A549 (cell line): ENCODE results near the gene GRID1. TPM values are rescaled to one million over a fixed set of nuclear protein-coding genes. Genes with fewer than 3 reads are reported as not detected.

Experiments used
- ATAC-seq, 2 experiments: fragments of 200-7000 bp in 1 of 2; fragments of >200 bp in 1 of 2; cut with Nextera tagmentation in 1 of 2; cut with Tn5 transposase in 1 of 2; 3 replicates each; pipeline versions ENCODE4 v1.8.0 to v1.9.1; 2018 to 2020; ENCODE audit warnings: mild to moderate bottlenecking in 1 of 2, moderate library complexity in 1 of 2
- CTCF ChIA-PET: fragments of 300-600 bp; sonication (Branson Sonifier 250); formaldehyde crosslinking; extraction: SDS; loops from one replicate; lab custom pipeline; 2021; ENCODE audit warnings: antibody characterized with exemption, inconsistent platforms; lab: Yijun Ruan, JAX
- POLR2A ChIA-PET: fragments of 350-600 bp; formaldehyde crosslinking; extraction: SDS; loops from one replicate; lab custom pipeline; 2021; ENCODE audit warnings: antibody characterized with exemption, inconsistent platforms; lab: Yijun Ruan, JAX
- DNase-seq, 2 experiments: peaks; one replicate each; pipeline versions ENCODE4 v3.0.0 to v3.0.0-alpha.2; 2011 to 2016; ENCODE audit warnings: low read depth in 1 of 2, low spot score in 1 of 2
- FAIRE-seq: peaks from 2 replicates; lab custom pipeline; 2011; peaks lifted over from hg19 to GRCh38; lab: Jason Lieb, UNC
- H3K27ac ChIP-seq, 2 experiments: fragments of >200 bp; sonication (Bioruptor Twin); formaldehyde crosslinking; 3 replicates each; pipeline ENCODE4 v1.5.1; 2016 to 2017
- H3K4me1 ChIP-seq: fragments of >200 bp; sonication (Bioruptor Twin); formaldehyde crosslinking; 3 replicates; pipeline ENCODE4 v1.6.1; 2016
- H3K4me2 ChIP-seq: fragments of >200 bp; sonication (Bioruptor Twin); formaldehyde crosslinking; 3 replicates; pipeline ENCODE4 v1.6.1; 2016
- H3K4me3 ChIP-seq: fragments of >200 bp; sonication (Bioruptor Twin); formaldehyde crosslinking; 3 replicates; pipeline ENCODE4 v1.5.1; 2016
- H3K9me3 ChIP-seq: fragments of >200 bp; sonication (Bioruptor Twin); formaldehyde crosslinking; 3 replicates; pipeline ENCODE4 v1.6.1; 2016
- CBX2 ChIP-seq: fragments of 200-600 bp; sonication (generic); IDR thresholded peaks from 2 replicates; pipeline ENCODE4 v1.6.1; 2016; ENCODE audit warnings: low read depth, mild to moderate bottlenecking, borderline replicate concordance
- CBX8 ChIP-seq: fragments of 200-600 bp; sonication (generic); IDR thresholded peaks from 2 replicates; pipeline ENCODE4 v1.6.1; 2016
- CHD4 ChIP-seq: fragments of 200-600 bp; sonication (generic); IDR thresholded peaks from 2 replicates; pipeline ENCODE4 v1.6.1; 2016; ENCODE audit warnings: antibody characterized with exemption, mild to moderate bottlenecking, borderline replicate concordance
- EHF ChIP-seq: fragments of 250-450 bp; sonication (Bioruptor Pico); IDR thresholded peaks from 2 replicates; pipeline ENCODE4 v1.5.0; 2020; ENCODE audit warnings: mild to moderate bottlenecking
- ESRRA ChIP-seq: fragments of 150-350 bp; IDR thresholded peaks from 2 replicates; pipeline ENCODE4 v1.6.1; 2014; ENCODE audit warnings: mild to moderate bottlenecking, low read length, borderline replicate concordance
- GATA3 ChIP-seq: IDR thresholded peaks from 2 replicates; pipeline ENCODE4 v1.6.1; 2012; ENCODE audit warnings: borderline replicate concordance
- HEYL ChIP-seq: fragments of 250-450 bp; sonication (Bioruptor Pico); IDR thresholded peaks from 2 replicates; pipeline ENCODE4 v1.8.0; 2021; ENCODE audit warnings: mild to moderate bottlenecking, moderate library complexity
- HOXB13 ChIP-seq: fragments of 250-450 bp; sonication (Bioruptor Pico); IDR thresholded peaks from 2 replicates; pipeline ENCODE4 v1.5.0; 2020; ENCODE audit warnings: low read depth, mild to moderate bottlenecking, moderate library complexity
- JUNB ChIP-seq: fragments of >200 bp; sonication (Bioruptor Twin); formaldehyde crosslinking; IDR thresholded peaks from 2 replicates; pipeline ENCODE4 v1.6.1; 2016
- KDM1A ChIP-seq: fragments of 200-600 bp; sonication (generic); IDR thresholded peaks from 2 replicates; pipeline ENCODE4 v1.6.1; 2016; ENCODE audit warnings: low read depth, mild to moderate bottlenecking
- KDM5A ChIP-seq: fragments of 200-600 bp; sonication (generic); IDR thresholded peaks from 2 replicates; pipeline ENCODE4 v1.6.1; 2016; ENCODE audit warnings: antibody characterized with exemption, mild to moderate bottlenecking
- MAX ChIP-seq: IDR thresholded peaks from 2 replicates; pipeline ENCODE4 v1.6.1; 2012
- MYC ChIP-seq: IDR thresholded peaks from 2 replicates; pipeline ENCODE4 v1.6.1; 2012; ENCODE audit warnings: mild to moderate bottlenecking, inconsistent platforms, low read length, improper control_type of control experiment, borderline replicate concordance
- NFE2L2 ChIP-seq: fragments of 150-350 bp; conservative IDR thresholded peaks from 2 replicates; pipeline ENCODE4 v1.6.1; 2014; ENCODE audit warnings: low read length
- NPAS2 ChIP-seq: fragments of 250-450 bp; sonication (Bioruptor Pico); IDR thresholded peaks from 2 replicates; pipeline ENCODE4 v1.8.0; 2022; ENCODE audit warnings: mild to moderate bottlenecking, moderate library complexity, borderline replicate concordance
- POLR2AphosphoS2 ChIP-seq: conservative IDR thresholded peaks from 2 replicates; pipeline ENCODE4 v1.6.1; 2012; ENCODE audit warnings: low read length, improper control_type of control experiment, inconsistent platforms
- RARB ChIP-seq: fragments of 250-450 bp; sonication (Bioruptor Pico); IDR thresholded peaks from 2 replicates; pipeline ENCODE4 v1.8.0; 2021; ENCODE audit warnings: mild to moderate bottlenecking, moderate library complexity
- RCOR1 ChIP-seq: fragments of 150-350 bp; IDR thresholded peaks from 2 replicates; pipeline ENCODE4 v1.6.1; 2014; ENCODE audit warnings: antibody characterized with exemption, low read length, low read depth
- TFCP2L1 ChIP-seq: fragments of 250-450 bp; sonication (Bioruptor Pico); IDR thresholded peaks from 2 replicates; pipeline ENCODE4 v1.5.0; 2021; ENCODE audit warnings: mild to moderate bottlenecking
- TP53 ChIP-seq: fragments of 250-450 bp; sonication (Bioruptor Pico); IDR thresholded peaks from 2 replicates; pipeline ENCODE4 v1.5.0; 2021; ENCODE audit warnings: mild to moderate bottlenecking, moderate library complexity
- ZFP36 ChIP-seq: fragments of 450-650 bp; IDR thresholded peaks from 2 replicates; pipeline ENCODE4 v1.6.1; 2014; ENCODE audit warnings: borderline replicate concordance; ENCODE audit not compliant: partially characterized antibody
- ZSCAN20 ChIP-seq: fragments of 250-450 bp; sonication (Bioruptor Pico); IDR thresholded peaks from 2 replicates; pipeline ENCODE4 v1.8.0; 2022; ENCODE audit warnings: mild to moderate bottlenecking, moderate library complexity
- WGBS: methylation state at CpG from one replicate; pipeline ENCODE4 v1.1.6; 2017; ENCODE audit errors: missing lambda C conversion rate; 5-methylcytosine and 5-hydroxymethylcytosine counted together
- polyA plus RNA-seq, 4 experiments: library from polyadenylated mRNA; depleted of rRNA in 3 of 4; stranded (reverse); fragments of >200 nt; fragmentation: RNase III in 1 of 4; extraction: RNeasy Plus Mini Kit Qiagen cat#74134 plus additional on column Dnase treatment in 1 of 4; gene quantifications; 2 replicates in 3 of 4; 3 replicates in 1 of 4; pipeline ENCODE4 v1.2.3, GENCODE V29; 2011 to 2017
- TF ChIP-seq, protein P1 (sequence below): fragments of 250-450 bp; sonication (Bioruptor Pico); IDR thresholded peaks from 2 replicates; pipeline ENCODE4 v1.5.0; 2021; ENCODE audit warnings: mild to moderate bottlenecking, moderate library complexity, borderline replicate concordance
- TF ChIP-seq, protein P2 (sequence below): fragments of >200 bp; sonication (Bioruptor Twin); formaldehyde crosslinking; IDR thresholded peaks from 3 replicates; pipeline ENCODE4 v1.5.1; 2016

The GRID1 gene
- polyA plus RNA-seq, 2 of the 4 experiments (the other 2 are of a cell fraction), result 0.14 to 0.30 TPM

DNA sequence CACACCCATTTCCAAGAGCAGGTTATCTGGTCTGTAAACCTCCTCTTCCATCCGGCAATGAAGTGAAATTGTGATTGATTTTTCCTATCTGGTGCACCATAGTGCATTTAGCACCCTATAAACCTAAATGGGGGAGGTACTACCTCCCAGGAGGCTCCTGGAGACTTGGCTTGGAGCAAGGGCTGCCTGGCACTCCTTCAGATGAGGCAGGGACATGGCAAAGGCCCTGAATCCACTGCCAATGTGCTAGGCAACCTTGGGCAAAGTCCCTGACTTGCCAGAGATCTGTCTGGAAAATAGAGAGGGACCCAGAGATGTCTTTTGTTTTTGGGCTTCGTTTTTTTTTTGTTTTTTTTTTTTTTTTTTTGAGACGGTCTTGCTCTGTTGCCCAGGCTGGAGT is 6.7 kb upstream of the GRID1 start (continued):
- TF ChIP-seq, protein P1, sequence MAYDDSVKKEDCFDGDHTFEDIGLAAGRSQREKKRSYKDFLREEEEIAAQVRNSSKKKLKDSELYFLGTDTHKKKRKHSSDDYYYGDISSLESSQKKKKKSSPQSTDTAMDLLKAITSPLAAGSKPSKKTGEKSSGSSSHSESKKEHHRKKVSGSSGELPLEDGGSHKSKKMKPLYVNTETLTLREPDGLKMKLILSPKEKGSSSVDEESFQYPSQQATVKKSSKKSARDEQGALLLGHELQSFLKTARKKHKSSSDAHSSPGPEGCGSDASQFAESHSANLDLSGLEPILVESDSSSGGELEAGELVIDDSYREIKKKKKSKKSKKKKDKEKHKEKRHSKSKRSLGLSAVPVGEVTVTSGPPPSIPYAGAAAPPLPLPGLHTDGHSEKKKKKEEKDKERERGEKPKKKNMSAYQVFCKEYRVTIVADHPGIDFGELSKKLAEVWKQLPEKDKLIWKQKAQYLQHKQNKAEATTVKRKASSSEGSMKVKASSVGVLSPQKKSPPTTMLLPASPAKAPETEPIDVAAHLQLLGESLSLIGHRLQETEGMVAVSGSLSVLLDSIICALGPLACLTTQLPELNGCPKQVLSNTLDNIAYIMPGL (CRISPR knock-in tag), result no peak

DNA sequence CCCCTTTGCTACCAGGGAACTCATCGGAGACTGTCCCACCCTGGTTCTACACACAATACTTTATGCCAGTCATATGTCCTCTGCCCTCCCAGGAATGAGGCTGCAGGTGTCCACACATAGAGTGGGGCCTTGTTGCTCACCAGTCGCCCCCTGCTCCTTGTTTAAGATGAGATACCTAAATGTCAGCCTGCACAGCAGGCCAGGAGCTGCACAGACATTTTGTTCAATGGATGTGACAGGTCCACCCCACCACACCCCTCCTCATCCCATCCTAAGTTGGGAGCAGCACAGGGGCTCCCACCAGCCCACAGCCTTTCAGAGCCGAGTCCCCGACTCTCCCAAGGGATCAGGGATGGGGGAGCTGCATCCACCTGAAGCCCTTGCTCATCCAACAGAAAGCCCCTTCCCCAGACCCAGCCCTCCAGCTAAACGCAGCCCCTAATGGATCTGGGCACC is 6.2 kb upstream of the GRID1 start:
- ChIA-PET CTCF (interaction anchor here (1.0 to 1.5 kb wide), 2 partner anchors 9 to 29 kb away, joined by 3 read pairs; no protein-coding TSS in a partner anchor), POLR2A (no interaction called here)
- no peak for ATAC-seq

GRCh38 chr10:86372119-86372783 is 5.7 kb upstream of the GRID1 start:
- H3K4me3 ChIP-seq, result no peak overlapping the region
- H3K27ac ChIP-seq, result no peak overlapping the region
- 29% methylated on average over 7 of the region's 7 CpGs for WGBS
- H3K4me2 ChIP-seq, result no peak overlapping the region
- H3K4me1 ChIP-seq, result no peaks in the 10 kb centered on the region; the same call in 2 of the 3 replicates
- FAIRE-seq, result no peak
- H3K9me3 ChIP-seq, result no peaks in the 10 kb centered on the region
- ChIA-PET CTCF (interaction anchor here (1.0 to 3.3 kb wide), 5 partner anchors 8 to 1831 kb away, joined by 3 to 10 read pairs (median 3); no protein-coding TSS in a partner anchor), POLR2A (no interaction called here)
- TF ChIP-seq MAX (no peak), TFCP2L1 (CRISPR knock-in tag) (no peak), POLR2AphosphoS2 (no peak), JUNB (no peak), ESRRA (no peak), TP53 (CRISPR knock-in tag) (no peak), ZSCAN20 (CRISPR knock-in tag) (no peak), RARB (CRISPR knock-in tag) (no peak), KDM5A (no peak), MYC (no peak), GATA3 (no peak), RCOR1 (no peak)
- no peak for ATAC-seq
- no peak for DNase-seq

More for the DNA sequence above, 6.2 kb upstream of the GRID1 start:
- H3K4me2 ChIP-seq, result no peak overlapping the region
- H3K9me3 ChIP-seq, result no peaks in the 10 kb centered on the region
- DNase-seq (no peak), FAIRE-seq (no peak)
- H3K27ac ChIP-seq, result no peak overlapping the region
- no peak for TF ChIP-seq CHD4
- TF ChIP-seq HOXB13, result no peak
- TF ChIP-seq ZFP36, result no peak
- no peak for TF ChIP-seq CBX8
- no peak for TF ChIP-seq KDM1A
- no peaks in the 10 kb centered on the region for H3K4me1 ChIP-seq
- WGBS, result 17% methylated on average over 5 of the region's 5 CpGs
- H3K4me3 ChIP-seq, result no peak overlapping the region

DNA sequence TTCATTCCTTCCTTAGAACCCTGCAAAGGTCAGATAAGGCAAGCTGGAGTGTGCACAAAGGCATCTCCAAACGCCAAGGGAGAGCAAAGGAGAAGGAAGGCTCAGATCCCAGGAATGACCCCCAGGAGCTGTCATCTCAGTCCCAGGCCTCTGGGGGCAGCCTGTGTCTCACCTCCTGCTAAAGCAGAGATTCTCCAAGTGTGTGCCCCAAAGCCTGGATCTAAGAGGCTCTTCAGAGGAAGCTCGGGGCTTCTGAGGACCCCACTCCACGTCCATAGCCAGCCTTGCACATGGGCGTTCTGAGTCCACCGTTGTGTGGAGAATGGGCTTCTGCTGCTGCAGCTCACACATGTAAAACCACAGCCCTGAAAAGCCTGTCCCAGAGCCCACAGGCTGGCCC is 5.1 kb upstream of the GRID1 start:
- Histone ChIP-seq H3K4me2 (no peak overlapping the region), H3K4me3 (no peak overlapping the region), H3K4me1 (no peaks in the 10 kb centered on the region; the same call in 2 of the 3 replicates), H3K27ac (no peak overlapping the region), H3K9me3 (no peaks in the 10 kb centered on the region)
- WGBS, result 35% methylated on average over 2 of the region's 5 CpGs
- ATAC-seq (peak; percentile 57 to 71; a peak in 5 of 6 replicates), DNase-seq (peak in 1 of 2 experiments; percentile 49), FAIRE-seq (no peak)
- CTCF ChIA-PET, result interaction anchor here (1.0 to 3.3 kb wide), 4 partner anchors 10 to 1831 kb away, joined by 3 to 10 read pairs (median 4); no protein-coding TSS in a partner anchor
- POLR2A ChIA-PET, result no interaction called here
- TF ChIP-seq CHD4 (no peak), POLR2AphosphoS2 (no peak), ZFP36 (no peak), NFE2L2 (no peak), RARB (CRISPR knock-in tag) (no peak), NPAS2 (CRISPR knock-in tag) (no peak), HEYL (CRISPR knock-in tag) (no peak), EHF (CRISPR knock-in tag) (no peak), CBX2 (no peak)
- TF ChIP-seq, protein P2, sequence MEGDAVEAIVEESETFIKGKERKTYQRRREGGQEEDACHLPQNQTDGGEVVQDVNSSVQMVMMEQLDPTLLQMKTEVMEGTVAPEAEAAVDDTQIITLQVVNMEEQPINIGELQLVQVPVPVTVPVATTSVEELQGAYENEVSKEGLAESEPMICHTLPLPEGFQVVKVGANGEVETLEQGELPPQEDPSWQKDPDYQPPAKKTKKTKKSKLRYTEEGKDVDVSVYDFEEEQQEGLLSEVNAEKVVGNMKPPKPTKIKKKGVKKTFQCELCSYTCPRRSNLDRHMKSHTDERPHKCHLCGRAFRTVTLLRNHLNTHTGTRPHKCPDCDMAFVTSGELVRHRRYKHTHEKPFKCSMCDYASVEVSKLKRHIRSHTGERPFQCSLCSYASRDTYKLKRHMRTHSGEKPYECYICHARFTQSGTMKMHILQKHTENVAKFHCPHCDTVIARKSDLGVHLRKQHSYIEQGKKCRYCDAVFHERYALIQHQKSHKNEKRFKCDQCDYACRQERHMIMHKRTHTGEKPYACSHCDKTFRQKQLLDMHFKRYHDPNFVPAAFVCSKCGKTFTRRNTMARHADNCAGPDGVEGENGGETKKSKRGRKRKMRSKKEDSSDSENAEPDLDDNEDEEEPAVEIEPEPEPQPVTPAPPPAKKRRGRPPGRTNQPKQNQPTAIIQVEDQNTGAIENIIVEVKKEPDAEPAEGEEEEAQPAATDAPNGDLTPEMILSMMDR, result no peak
